Fibroblast of peridontal ligament (primary cell): ENCODE results near the gene NDST1.
"Not testable (repeated sequence)": the region's sequence is repeated elsewhere in the genome, so short reads cannot be mapped to it uniquely, and the experiment has no call there.

Experiments used
- DNase-seq: peaks from one replicate; pipeline ENCODE4 v3.0.0-alpha.2; 2010; ENCODE audit errors: extremely low read depth

The NDST1 gene

DNA sequence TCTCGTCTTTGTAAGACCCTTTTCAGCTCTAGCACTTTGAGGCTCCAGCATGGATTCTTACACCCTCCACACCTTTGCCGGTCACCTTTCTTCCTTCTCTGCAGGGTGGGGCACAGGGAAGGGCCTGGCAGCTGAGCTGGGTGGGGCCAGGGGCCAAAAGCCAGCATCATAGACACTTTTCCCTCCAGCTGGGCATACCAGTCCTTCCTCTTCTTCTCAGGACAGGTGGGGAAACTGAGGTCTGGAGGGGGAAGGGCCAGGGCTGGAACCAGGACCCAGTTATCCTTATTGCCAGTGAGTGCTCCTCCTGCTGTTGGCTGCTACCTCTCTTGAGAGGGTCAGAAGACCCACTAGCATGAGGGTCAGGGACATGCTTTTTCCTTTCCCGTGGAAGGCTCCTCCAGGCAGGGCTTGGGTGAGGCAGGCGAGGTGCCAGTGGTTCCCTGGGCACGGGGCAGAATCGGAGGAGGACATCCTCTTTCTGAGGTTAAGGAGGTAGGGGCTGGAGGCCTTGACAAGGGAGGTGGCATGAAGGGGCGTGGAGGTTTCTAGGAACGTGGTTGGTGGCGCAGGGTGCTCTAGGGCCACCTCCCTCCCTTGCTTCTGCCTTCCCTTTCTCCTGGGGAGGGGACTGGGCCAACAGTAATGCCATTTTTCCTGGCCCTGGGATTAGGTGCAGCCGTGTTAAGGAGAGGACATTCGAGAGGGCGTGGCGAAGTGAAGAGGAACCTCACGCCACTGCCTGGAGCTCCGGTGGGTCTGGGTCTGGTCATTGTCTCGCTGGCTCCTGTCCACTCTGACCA, at the start of gene NDST1:
TSS of gene NDST1 (plus strand) at position 658 of the 803 bp plus-strand sequence. CDS start 13,124 bp downstream, outside the sequence.
- DNase-seq, result no peak

GRCh38 chr5:150458802-150459557, 49.0 kb upstream of the NDST1 start:
- DNase-seq, result peak; percentile 44

- no peak for DNase-seq
These were observed 47.1 kb upstream of the NDST1 start for GRCh38 chr5:150460781-150461180.

DNA sequence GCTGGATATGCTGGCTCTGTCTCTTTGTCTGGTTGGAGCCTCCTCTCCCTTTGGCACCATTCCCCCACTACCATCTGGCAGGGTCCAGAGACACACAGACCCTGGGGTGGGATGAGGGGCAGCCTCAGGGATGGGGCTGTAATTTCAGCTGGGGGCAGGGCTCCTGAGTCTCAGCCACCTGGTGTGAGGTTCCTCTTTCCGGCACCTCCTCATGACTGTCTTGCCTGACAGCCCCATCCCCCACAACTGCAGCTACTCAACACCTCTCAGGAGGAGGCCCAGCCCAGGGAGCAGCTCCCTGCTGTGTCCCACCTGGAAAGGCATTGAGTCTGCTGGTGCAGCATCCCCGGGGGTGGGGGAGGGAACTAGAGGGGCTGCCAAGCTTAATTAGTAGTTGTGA, 46.7 kb upstream of the NDST1 start:
- no peak for DNase-seq

DNA sequence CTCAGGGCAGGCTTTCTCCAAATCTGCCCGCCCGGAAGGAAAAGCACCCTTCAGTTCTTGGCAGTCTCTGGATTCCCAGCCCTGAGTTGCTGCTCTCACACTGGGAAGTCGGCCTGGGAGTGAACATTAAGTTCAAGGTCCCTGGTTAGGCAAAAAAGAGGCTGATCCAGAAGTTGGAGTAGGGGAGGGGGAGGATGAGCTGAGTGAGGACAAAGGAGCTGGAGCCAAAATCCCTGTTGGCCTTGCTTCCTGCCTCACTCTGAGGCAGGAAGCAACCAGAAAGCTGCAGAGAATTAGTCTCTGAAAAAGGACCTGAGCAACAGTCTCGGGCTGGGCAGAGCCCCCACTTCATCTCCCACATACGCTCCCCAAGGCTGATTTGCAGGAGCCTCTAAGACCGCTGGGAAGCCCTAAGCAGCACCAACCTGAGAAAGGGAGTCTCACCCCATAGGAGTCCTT, 43.3 kb upstream of the NDST1 start:
- DNase-seq, result peak; percentile 58

DNA sequence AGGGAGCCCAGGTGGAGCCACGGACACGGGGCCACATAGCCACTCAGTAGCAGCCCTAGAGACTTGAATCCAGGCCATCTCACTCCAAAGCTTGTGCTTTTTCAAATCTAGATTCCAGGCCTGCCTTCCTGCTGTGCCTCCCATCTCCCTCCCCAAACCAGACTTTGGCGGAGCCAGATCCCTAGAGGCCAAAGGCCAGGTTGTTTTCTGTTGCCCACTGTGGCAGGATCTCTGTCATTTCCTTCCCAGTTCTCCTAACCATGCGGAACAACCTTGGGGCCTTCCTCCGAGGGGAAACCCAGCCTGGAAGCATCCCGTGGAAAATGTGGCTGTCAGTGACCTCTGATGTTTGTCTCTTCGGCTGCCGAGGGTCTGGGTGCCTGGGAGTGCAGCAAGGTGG, 42.0 kb upstream of the NDST1 start:
- no peak for DNase-seq

DNA sequence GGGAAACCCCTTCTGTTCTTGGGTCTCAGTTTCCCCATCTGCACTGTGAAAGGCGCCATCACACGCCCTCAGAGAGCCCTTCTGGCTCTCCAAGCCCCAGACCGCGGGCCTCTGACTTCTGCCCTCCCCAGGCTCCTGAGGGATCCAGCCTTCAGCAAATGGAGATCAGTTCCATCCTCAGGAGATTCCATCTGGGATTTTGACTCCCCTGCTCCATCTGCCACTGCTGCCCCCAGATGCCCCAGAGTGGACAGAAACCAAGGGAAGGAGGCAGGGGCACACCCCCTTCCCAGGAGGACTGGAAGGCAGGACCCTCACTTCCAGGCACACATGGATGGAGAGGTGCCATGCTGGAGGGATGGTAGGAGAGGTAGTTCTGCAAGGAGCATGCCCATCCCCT, 39.7 kb upstream of the NDST1 start:
- no peak for DNase-seq

DNA sequence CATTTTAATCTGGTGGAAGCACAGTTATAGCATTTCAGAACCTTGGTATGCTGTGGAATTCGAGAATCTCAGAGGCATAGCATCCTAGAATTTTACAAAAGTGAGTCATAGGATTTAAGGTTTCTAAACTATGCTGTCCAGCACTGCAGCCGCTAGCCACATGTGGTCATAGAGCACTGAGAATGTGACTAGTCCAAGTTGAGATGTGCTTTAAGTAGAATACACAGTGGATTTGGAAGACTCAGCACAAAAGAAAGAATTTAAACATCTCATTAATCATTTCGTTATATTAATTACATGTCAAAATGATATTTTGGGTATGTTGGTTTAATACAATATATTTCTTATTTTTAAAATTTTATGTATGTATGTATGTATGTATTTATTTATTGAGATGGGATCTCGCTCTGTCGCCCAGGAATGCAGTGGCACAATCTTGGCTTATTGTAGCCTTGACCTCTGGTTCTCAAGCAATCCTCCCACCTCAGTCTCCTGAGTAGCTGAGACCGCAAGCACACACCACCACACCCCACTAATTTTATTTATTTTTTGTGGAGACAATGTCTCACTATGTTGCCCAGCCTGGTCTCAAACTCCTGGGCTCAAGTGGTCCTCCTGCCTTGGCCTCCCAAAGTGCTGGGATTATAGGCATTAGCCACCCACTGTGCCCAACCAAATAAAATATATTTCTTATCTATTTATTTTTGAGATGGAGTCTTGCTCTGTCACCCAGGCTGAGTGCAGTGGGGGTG, 38.0 kb upstream of the NDST1 start:
- peak; percentile 99 for DNase-seq

GRCh38 chr5:150473673-150474358, 34.1 kb upstream of the NDST1 start:
- no peak for DNase-seq

GRCh38 chr5:150476568-150476967, 31.4 kb upstream of the NDST1 start:
- DNase-seq, result not testable (repeated sequence)

- DNase-seq, result no peak
These were observed 28.5 kb upstream of the NDST1 start for GRCh38 chr5:150479416-150479815.

- no peak for DNase-seq
These were observed 26.3 kb upstream of the NDST1 start for GRCh38 chr5:150481708-150481965.

- no peak for DNase-seq
These were observed 25.9 kb upstream of the NDST1 start for GRCh38 chr5:150481972-150482406.

DNA sequence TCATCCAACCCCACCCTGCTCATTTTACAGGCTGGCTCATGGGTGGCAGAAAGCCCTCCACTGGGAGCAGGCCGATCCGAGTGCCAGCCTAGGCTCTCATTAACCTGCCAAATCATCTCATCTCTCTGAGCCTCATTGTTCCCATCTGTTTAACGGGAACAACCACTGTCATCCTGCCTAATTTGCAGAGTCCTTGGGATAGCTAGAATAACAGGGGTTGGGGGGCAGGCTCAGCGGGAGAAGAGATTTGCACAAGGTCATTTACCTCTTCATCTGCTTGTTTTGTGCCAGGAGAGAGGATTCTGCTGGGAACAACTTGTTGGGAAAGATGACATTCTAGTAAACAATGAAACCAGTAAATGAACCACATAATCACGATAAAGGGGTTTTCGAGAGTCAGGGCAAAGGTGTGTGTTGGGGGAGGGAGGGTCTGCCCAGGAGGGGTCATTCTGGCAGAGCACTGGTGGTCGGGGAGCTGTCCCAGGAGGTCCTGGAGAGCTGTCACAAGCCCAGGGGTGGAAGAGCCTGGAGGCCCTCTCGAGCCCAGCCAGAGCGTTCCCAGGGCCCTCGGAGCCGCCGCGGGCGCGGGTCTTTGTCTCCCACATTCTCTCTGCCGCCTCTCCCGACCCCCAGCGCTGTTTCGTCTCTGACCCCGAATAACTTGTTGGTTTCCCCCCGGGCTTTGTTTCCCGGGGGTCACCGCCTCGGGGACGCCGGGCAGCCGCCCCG, 22.8 kb upstream of the NDST1 start:
- no peak for DNase-seq

GRCh38 chr5:150485693-150486401, 22.1 kb upstream of the NDST1 start:
- DNase-seq, result peak; percentile 49

- peak; percentile 47 for DNase-seq
These were observed 21.3 kb upstream of the NDST1 start for GRCh38 chr5:150486402-150487198.

- DNase-seq, result peak; percentile 46
These were observed 20.5 kb upstream of the NDST1 start for GRCh38 chr5:150487199-150488061.

DNA sequence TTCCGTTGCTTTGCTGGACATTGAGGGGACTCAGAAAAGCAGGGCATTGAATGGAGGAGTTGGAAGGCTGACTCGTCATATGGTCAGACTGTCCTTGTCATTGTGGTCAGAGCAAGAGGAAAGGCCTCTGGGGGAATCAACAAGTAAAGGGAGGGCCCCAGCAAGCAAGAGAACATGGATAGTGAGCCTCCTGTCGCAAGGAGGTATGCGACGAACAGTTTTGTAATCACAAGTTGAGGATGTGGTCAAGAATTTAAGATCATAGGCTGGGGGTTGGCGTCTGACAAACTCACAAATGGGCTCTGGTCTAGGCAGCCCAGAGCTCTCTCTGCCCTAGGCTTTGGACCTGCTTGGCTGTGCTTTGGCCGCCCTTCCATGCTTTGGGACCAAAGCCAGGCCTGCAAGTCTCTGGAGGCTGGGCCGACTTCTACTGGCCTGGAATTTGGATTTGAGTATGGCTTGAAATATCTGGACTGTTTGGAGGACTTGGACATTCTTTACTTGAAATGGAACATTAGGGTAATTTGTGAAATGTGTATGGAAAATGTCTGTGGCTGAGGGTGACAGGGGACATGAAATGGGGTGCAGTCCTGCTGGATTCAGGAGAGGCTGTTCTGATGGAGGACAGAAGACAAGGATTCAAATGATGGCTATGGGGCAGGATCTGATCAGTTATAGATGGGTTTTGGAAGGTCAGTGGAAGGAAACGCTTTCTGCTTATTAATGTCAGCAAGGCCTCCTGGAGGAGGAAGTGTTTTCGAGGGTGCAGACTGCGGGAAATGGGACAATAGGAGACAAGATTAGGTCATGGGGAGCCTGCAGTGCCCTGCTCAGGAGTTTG, 19.2 kb upstream of the NDST1 start:
- DNase-seq, result peak; percentile 82
